A375 (cell line): ENCODE measurements around the gene CCDC92. TPM values are rescaled to one million over a fixed set of nuclear protein-coding genes. Genes with fewer than 3 reads are reported as not detected.

Experiments used
- small RNA-seq: library from RNA; depleted of rRNA; stranded (forward); fragments of <200 nt; gene quantifications from one replicate; pipeline ENCODE3, GENCODE V24; 2014
- total RNA-seq: library from RNA; depleted of rRNA; stranded (reverse); fragments of >200 nt; shearing (Covaris generic); gene quantifications from 2 replicates; pipeline ENCODE4 v1.2.3, GENCODE V29; 2014; rRNA removed

Gene CCDC92
- 3.2 TPM in 2 replicates for total RNA-seq

DNA sequence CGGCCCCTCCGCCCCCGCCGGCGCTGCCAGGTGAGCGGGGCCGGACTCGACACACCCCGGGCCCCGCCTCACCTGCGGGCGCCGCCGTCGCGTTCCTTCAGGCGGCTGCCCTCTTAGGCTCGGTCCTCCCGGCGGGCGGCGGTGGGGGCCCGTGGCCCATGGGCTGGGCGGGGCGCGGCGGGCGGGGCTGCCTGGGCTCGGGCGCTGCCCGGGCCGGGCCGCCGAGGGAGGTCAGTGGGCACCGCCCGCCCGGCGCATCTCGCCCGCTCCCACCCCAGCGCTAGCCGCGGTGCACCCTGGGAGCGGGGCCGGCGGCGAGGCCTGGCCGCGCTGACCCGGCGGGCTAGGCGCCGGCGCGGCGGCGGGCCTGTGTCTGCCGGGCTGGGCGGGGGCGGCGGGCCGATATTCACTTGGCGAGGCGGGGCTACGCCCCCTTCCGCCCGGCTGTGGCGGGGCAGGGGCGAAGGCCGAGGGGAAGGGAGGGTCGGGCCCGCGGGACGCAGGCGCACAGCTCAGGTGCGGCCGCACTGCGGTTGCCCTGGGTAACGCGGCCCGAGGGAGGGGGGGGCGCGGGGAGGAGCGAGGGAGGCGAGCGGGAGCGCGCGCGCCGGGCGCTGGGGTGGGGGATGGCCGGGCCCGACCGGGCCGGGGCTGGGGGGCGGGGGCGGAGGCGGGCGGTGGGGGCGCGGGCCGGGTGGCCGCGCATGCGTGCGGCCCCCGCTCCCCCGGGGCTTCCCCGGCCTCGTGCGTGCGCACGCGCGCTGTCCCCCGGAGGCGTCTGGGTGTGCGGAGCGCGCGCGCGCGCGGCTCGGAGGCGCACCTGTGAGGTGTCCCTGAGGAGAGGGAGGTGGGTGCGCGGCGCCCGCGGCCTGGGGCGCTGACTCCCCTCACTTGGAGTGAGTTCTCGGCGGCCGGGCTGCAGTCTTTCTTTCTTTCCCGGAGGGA, at the start of gene CCDC92, which contains the start of gene ZNF664:
Gene CCDC92, minus strand, starts transcription at position 375 of the 945 bp plus-strand sequence. CDS start 28,526 bp downstream, outside the sequence.
Gene ZNF664, plus strand, starts transcription at position 759 of the 945 bp plus-strand sequence. CDS start 38,930 bp downstream, outside the sequence.

Small RNA genes within 50 kb of the gene (small RNA-seq; reads per million reads assigned to genes)
- gene AC068790.4 (not detected), gene AC068790.6 (not detected)

Other genes with a start within 250 kb of the CCDC92 start
- gene DNAH10, start 210.5 kb downstream of the CCDC92 start, total RNA-seq: not detected in 2 replicates
- gene ZNF664, start 384 bp upstream of the CCDC92 start, total RNA-seq: 46.3 and 62.8 TPM in 2 replicates